SW 1271 (cell line): ENCODE measurements around the gene OR1M1.

Experiments
- DNase-seq, 2 experiments: peaks; one replicate each; lab custom pipeline; 2025; lab: John Stamatoyannopoulos, UW

Gene OR1M1

GRCh38 chr19:9075064-9075949 lies 11.6 kb upstream of the OR1M1 start:
- peak; percentile 91 to 97 for DNase-seq

DNA sequence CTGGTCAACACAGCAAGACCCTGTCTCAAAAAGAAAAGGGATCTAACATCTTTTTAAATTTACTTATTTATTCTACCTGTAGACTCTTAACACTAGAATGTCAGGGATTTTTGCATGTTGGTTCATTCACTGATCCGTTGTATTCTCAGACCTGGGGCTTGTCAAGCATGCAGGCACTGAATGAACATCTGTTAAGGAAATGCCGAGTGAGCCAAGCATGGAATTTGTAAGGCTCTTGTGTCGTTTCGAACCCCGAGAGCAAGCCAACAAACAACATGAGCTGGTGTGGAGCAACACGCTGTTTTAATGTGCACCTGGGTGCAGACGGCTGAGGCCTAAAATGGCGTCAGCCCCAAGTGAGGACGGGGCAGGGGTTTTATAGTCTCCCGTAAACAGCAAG lies 10.0 kb upstream of the OR1M1 start:
- DNase-seq, result no peak

GRCh38 chr19:9078651-9079050 lies 8.2 kb upstream of the OR1M1 start:
- DNase-seq, result no peak

- DNase-seq, result no peak
Observed at GRCh38 chr19:9107375-9107774, 20.5 kb downstream of the OR1M1 start, which contains the start of gene OR7G2. OR7G2 (minus strand) TSS chr19:9107475; CDS start chr19:9103243, 4,232 bp downstream.

DNA sequence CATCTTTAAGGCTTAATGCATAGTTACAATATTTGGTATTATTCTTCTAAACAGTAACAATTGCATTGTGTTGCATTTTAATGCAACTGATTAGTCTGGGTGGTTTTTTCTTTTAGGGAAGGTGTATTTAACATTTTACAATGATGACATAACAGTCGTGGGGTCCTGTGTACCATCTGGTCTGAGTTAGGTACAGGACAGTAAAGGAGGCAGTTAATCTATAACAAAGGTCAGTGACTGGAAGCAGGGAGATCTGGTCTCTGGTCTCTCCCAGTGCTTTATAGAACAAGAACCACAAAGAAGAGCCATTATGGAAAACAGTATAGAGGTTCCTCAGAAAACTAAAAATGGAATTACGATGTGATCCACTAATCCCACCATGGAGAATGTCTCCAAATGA lies 23.1 kb downstream of the OR1M1 start:
- DNase-seq, result no peak

- no peak for DNase-seq
Observed at GRCh38 chr19:9115307-9115813, 28.5 kb downstream of the OR1M1 start, which contains the start of gene OR7G1. OR7G1 (minus strand) TSS chr19:9115763; CDS start chr19:9115763, 0 bp downstream.

GRCh38 chr19:9116547-9116946 lies 29.7 kb downstream of the OR1M1 start:
- no peak for DNase-seq

DNA sequence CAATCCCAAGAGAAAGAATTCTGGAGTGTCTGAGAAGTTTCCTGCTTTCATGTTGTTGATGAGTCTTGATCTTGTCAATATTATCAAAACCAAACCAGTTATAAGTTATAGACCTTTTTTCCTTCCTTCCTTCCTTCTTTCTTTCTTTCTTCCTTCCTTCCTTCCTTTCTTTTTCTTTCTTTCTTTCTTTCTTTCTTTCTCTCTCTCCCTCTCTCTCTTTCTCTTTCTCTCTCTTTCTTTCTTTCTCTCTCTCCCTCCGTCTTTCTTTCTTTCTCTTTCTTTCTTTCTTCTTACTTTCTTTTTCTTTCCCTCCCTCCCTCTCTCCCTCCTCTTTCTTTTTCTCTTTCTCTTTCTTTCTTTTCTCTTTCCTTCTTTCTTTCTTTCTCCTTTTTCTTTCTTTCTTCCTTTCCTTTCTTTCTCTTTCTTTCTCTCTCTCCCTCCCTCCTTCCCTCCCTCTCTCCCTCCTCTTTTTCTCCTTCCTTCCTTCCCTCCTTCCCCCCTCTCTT lies 40.1 kb downstream of the OR1M1 start, which contains the start of gene OR7G3:
TSS of gene OR7G3 (minus strand) at position 51 of the 506 bp plus-strand sequence. CDS start at position 51, 0 bp downstream.
- no peak for DNase-seq

DNA sequence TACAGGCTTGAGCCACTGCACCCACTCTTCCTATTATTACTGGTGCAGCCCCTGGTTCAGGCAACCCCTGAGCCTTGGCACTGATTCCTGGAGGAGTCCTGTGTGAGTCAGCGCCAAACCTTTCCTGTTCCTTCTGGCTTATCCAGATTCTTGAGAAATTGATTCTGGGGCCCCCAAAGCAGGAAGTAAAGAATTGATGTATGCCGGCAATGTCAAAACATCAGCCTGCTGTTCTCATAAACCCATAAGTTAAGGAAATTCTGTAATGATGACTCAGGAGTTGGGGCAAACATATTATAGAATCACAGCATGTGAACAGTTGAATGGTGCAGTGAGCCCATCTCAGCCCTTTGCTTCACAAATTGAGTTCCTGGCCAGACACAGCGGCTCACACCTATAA lies 41.3 kb downstream of the OR1M1 start:
- DNase-seq, result peak; percentile 60 to 83

DNA sequence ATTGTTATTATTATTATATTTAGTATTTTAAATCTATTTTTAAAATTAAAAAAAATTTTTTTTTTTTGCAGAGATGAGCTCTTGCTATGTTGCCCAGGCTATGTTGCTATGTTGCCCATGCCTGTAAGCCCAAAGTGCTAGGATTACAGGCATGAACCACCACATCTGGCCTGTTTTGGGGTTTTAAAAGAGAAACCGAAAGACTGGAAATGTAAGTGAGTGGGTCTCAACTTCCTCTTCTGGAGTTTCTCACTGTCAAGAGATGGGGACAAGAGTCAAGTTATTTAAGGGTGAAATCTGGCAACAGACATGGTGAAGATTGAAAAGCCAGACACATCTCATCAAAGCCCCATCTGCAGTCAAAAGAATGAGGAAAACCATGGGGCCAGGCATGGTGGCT lies 44.1 kb downstream of the OR1M1 start:
- no peak for DNase-seq

DNA sequence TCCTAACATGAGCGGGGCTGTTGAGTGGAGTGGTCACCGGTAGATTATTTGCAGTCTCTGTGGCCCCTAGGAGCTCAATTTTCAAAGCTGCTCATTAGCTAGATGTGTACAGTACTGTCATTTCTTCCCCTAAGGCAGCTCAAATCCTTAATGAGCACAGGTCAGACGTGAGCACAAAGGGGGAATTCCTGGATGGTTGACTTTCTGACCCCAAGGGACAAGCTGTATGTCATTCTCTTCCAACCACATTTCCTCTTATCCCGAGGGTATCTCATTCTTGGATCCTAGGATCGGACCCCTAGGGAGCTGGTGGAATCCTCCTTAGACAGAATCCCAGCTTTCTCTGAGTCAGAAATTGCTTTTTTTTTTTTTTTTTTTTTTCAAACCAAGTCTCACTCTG lies 45.6 kb downstream of the OR1M1 start:
- no peak for DNase-seq

GRCh38 chr19:9139609-9140158 lies 52.8 kb downstream of the OR1M1 start:
- DNase-seq, result no peak

- DNase-seq, result peak; percentile 79 to 87
Observed at GRCh38 chr19:9140159-9140874, 53.5 kb downstream of the OR1M1 start, which contains the start of gene ZNF317. ZNF317 (plus strand) TSS chr19:9140397; CDS start chr19:9156017, 15,620 bp downstream.

- DNase-seq, result no peak
Observed at GRCh38 chr19:9144920-9145319, 58.1 kb downstream of the OR1M1 start.
